Right hindlimb (tissue), 1 donor: ENCODE data around the gene KIF24.
"Not testable (repeated sequence)": the region's sequence is repeated elsewhere in the genome, so short reads cannot be mapped to it uniquely, and the experiment has no call there.

ENCODE experiments used
- DNase-seq: peaks from one replicate; pipeline ENCODE4 v3.0.0-alpha.2; 2018

Gene KIF24

GRCh38 chr9:34328987-34329832, at the start of gene KIF24, which contains the start of gene NUDT2:
Gene KIF24, minus strand, starts transcription at chr9:34329268. Its CDS starts 17,922 bp downstream, at chr9:34311346.
Gene NUDT2, plus strand, starts transcription at chr9:34329569. Its CDS starts 9,471 bp downstream, at chr9:34339040.
- DNase-seq: peak; percentile 99

- no peak for DNase-seq
These were observed 49.5 kb upstream of the KIF24 start for GRCh38 chr9:34378376-34379060.

GRCh38 chr9:34377404-34377746, 48.3 kb upstream of the KIF24 start:
- DNase-seq: peak; percentile 49

- peak; percentile 91 for DNase-seq
These were observed 47.7 kb upstream of the KIF24 start, which contains the start of gene MYORG for GRCh38 chr9:34376596-34377403. Gene MYORG, minus strand, starts transcription at chr9:34376898. Its CDS starts 3,955 bp downstream, at chr9:34372943.

GRCh38 chr9:34375901-34376595, 47.0 kb upstream of the KIF24 start:
- DNase-seq: peak; percentile 58

GRCh38 chr9:34374905-34375552, 46.0 kb upstream of the KIF24 start:
- DNase-seq: no peak

- no peak for DNase-seq
These were observed 45.3 kb upstream of the KIF24 start for GRCh38 chr9:34374339-34374738.

GRCh38 chr9:34373749-34374148, 44.7 kb upstream of the KIF24 start:
- DNase-seq: no peak

GRCh38 chr9:34372467-34373011, 43.5 kb upstream of the KIF24 start:
- no peak for DNase-seq

- no peak for DNase-seq
These were observed 42.9 kb upstream of the KIF24 start for GRCh38 chr9:34371886-34372466.

GRCh38 chr9:34370970-34371880, 42.2 kb upstream of the KIF24 start:
- no peak for DNase-seq

- no peak for DNase-seq
These were observed 41.4 kb upstream of the KIF24 start for GRCh38 chr9:34370335-34370969.

GRCh38 chr9:34369636-34370035, 40.6 kb upstream of the KIF24 start:
- no peak for DNase-seq

- DNase-seq: not testable (repeated sequence)
These were observed 39.7 kb upstream of the KIF24 start for GRCh38 chr9:34368796-34369195.

GRCh38 chr9:34367751-34368410, 38.8 kb upstream of the KIF24 start:
- not testable (repeated sequence) for DNase-seq

- DNase-seq: no peak
These were observed 37.3 kb upstream of the KIF24 start for GRCh38 chr9:34366365-34366764.

GRCh38 chr9:34365282-34365681, 36.2 kb upstream of the KIF24 start:
- no peak for DNase-seq

- DNase-seq: peak; percentile 85
These were observed 34.7 kb upstream of the KIF24 start for GRCh38 chr9:34363619-34364351.
